C4-2B (cell line): Measurements from ENCODE around the gene GPRIN1.

Experiments
- H3K27ac ChIP-seq: fragments of 450-650 bp; 2 replicates; pipeline ENCODE4 v1.5.1; 2017
- CTCF ChIP-seq: fragments of 450-650 bp; conservative IDR thresholded peaks from 2 replicates; pipeline ENCODE4 v1.5.1; 2017; ENCODE audit warnings: mild to moderate bottlenecking
- ZFX ChIP-seq: fragments of 450-650 bp; IDR thresholded peaks from 2 replicates; pipeline ENCODE4 v1.6.1; 2017

GPRIN1 gene

DNA sequence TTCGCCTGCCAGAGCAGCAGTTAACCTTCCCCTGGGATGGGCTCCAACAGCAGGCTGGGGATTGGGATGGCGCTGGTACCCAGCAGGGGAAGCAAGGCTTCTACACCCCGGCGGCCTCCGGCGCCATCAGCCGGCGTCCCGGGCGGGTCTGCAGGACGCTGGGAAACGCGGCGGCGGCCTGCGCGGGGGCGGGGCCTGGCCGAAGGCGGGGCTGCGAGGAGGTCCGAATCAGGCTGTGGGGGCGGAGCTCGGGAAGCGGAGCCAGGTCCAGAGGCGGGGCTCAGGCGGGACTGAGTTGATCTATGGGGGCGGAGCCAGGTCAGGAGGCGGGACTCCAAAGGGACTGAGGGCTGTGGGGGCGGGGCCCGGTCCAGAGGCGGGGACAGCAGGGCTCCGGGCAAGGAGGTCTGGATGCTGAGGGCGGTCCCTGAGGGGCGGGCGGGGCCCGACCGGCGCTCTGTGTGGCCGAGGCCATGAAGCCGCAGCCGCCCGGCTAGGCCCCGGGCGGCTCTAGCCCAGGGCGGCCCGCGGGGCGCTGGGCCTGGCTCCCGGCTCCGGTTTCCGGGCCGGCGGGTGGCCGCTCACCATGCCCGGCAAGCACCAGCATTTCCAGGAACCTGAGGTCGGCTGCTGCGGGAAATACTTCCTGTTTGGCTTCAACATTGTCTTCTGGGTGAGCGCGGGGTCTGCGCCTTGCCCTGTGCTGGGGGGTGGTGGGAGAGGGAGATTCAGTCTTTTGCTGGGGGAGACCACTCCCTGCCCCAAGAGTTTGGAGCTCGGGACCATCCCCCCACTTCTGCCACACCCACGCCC is 37.3 kb upstream of the GPRIN1 start, which contains the start of gene TSPAN17:
TSPAN17 (plus strand) TSS at position 455 of the 813 bp plus-strand sequence; CDS start at position 587, 132 bp downstream.
- TF ChIP-seq ZFX (peak; percentile 87; the same call in 1 of the 2 replicates), CTCF (no peak)
- peak within 1 kb of the TSS; percentile 70 for H3K27ac ChIP-seq

DNA sequence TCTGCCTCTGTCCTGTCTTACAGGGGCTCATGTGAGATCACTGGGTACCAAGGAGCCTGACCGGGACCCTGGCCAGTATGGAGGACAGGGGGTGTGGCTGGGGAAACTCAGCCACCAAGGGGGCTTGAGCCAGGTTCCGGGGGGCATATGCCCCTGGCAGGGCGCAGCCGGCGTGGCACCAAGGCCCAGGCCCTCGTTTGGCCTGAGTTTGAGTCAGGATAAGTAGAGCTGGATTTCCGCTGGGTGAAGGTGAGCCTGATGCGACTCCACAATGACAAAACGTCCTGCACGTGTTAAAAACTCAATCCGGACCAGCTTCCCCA is 36.7 kb upstream of the GPRIN1 start:
- peak overlapping the region; percentile 70 for H3K27ac ChIP-seq
- TF ChIP-seq CTCF (no peak), ZFX (no peak)

- H3K27ac ChIP-seq: peak overlapping the region; percentile 70
Measured at GRCh38 chr5:176646049-176646706, 36.2 kb upstream of the GPRIN1 start.

GRCh38 chr5:176644878-176645670 is 35.1 kb upstream of the GPRIN1 start:
- no peak for TF ChIP-seq CTCF
- TF ChIP-seq ZFX: no peak
- H3K27ac ChIP-seq: no peak overlapping the region

More at GRCh38 chr5:176646049-176646706, 36.2 kb upstream of the GPRIN1 start:
- TF ChIP-seq ZFX: no peak
- no peak for TF ChIP-seq CTCF

GRCh38 chr5:176644294-176644693 is 34.3 kb upstream of the GPRIN1 start:
- no peak overlapping the region for H3K27ac ChIP-seq
- TF ChIP-seq CTCF (no peak), ZFX (no peak)

DNA sequence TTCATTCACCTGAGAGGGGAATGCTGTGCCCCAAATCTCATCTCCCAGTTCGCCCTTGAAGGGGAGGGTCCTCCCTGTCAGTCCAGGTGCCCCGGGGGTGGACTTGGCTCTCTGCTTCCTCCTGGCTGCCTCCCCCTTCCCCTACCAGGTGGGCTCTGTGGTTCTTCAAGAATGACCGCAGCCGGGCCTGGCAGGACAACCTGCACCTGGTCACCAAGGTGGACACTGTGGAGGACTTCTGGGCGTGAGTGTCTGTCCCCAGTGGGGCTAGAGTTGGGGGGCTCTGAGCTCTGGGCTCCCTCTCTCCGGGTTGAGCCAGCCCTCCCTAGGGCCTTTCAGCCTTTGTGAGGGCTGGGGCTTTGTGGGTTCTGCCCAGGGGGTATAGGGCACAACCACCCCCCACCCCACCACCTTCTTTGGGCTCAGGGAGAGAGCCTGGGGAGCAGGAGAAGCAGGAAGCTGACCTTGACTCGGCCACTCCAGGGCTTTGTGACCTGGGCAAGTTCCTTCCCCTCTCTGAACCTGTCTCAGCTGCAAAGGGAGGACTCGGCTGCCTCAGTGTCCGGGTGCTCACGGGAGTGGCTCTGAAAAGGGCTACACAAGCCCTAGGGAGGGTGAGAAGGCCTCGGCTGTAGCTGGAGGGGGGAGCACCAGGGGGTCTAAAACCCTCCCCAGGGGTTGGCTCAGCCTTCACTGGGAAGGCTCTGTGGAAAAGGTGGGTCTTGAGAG is 33.7 kb upstream of the GPRIN1 start:
- no peak overlapping the region for H3K27ac ChIP-seq
- TF ChIP-seq ZFX (no peak), CTCF (no peak)
